Upper lobe of left lung (tissue), 6 donors: Measurements from ENCODE around the gene SYNJ2BP. TPM values are rescaled to one million over a fixed set of nuclear protein-coding genes. Genes with fewer than 3 reads are reported as not detected.

Experiments used
- ATAC-seq, 2 donors: fragments of 200-7000 bp; cut with Tn5 transposase; one replicate each; pipeline ENCODE4 v1.9.1; 2022; ENCODE audit warnings: mild to moderate bottlenecking in 2 of 2, moderate library complexity in 2 of 2; ENCODE audit not compliant: low FRiP score in 2 of 2
- DNase-seq, 2 donors: peaks; one replicate each; pipeline ENCODE4 v3.0.0-alpha.2; 2019 to 2020
- H3K27ac ChIP-seq, 4 donors: fragments of 200-600 bp; sonication (generic); one replicate each; pipeline ENCODE4 v1.5.1; 2016 to 2019
- H3K27me3 ChIP-seq, 4 donors: fragments of 200-600 bp; sonication (generic); one replicate each; pipeline ENCODE4 v1.5.1; 2017 to 2019
- H3K36me3 ChIP-seq, 4 donors: fragments of 200-600 bp; sonication (generic); one replicate each; pipeline ENCODE4 v1.5.1; 2016 to 2019
- H3K4me1 ChIP-seq, 4 donors: fragments of 200-600 bp; sonication (generic); one replicate each; pipeline ENCODE4 v1.5.1; 2018 to 2019
- H3K4me3 ChIP-seq, 4 donors: fragments of 200-600 bp; sonication (generic); one replicate each; pipeline ENCODE4 v1.5.1; 2017 to 2019; ENCODE audit warnings: mild to moderate bottlenecking in 2 of 4, moderate library complexity in 1 of 4
- H3K9me3 ChIP-seq, 4 donors: fragments of 200-600 bp; sonication (generic); one replicate each; pipeline ENCODE4 v1.5.1; 2018 to 2019
- CTCF ChIP-seq, 6 experiments: fragments of 450-650 bp in 4 of 6; fragments of 200-600 bp in 2 of 6; sonication (generic) in 2 of 6; IDR thresholded peaks; one replicate each; pipeline ENCODE4 v1.5.1; 2016 to 2019; ENCODE audit warnings: antibody characterized with exemption in 6 of 6
- EP300 ChIP-seq, 4 donors: sonication (generic); formaldehyde crosslinking; IDR thresholded peaks; one replicate each; pipeline ENCODE4 v1.5.1; 2017; ENCODE audit warnings: antibody characterized with exemption in 4 of 4, control low read depth in 2 of 4
- POLR2A ChIP-seq, 4 donors: fragments of 450-650 bp; IDR thresholded peaks; one replicate each; pipeline ENCODE4 v1.5.1; 2016 to 2017; ENCODE audit warnings: antibody characterized with exemption in 4 of 4, mild to moderate bottlenecking in 2 of 4
- POLR2AphosphoS5 ChIP-seq, 2 donors: sonication (generic); formaldehyde crosslinking; IDR thresholded peaks; one replicate each; pipeline ENCODE4 v1.5.1; 2017; ENCODE audit warnings: antibody characterized with exemption in 2 of 2
- WGBS, 2 donors: methylation state at CpG; one replicate each; pipeline ENCODE4 v1.1.5; 2017 to 2018; 5-methylcytosine and 5-hydroxymethylcytosine counted together
- total RNA-seq, 6 donors: library from RNA; depleted of rRNA in 4 of 6; stranded (reverse); fragments of >200 nt in 4 of 6; gene quantifications; one replicate each; pipeline versions ENCODE4 v1.1.0 to v1.2.1, GENCODE V29; 2016 to 2021
- donor health status: DM: no; HTN: no; CAD: no; lungs with moderate emphysema.
- donor health status: DM: no; HTN: yes; CAD: no; lungs with severe emphysema.

The SYNJ2BP gene
- total RNA-seq, 6 donors from 2014 or later: 9.4 to 29.7 (median 22.8) TPM

- Histone ChIP-seq H3K27ac (no peak overlapping the region), H3K4me1 (peaks cover 0 to 8% (median 0%) of the 10 kb centered on the region in 4 donors), H3K9me3 (no peaks in the 10 kb centered on the region), H3K27me3 (no peaks in the 10 kb centered on the region), H3K4me3 (no peak overlapping the region), H3K36me3 (peaks cover 0 to 7% (median 3%) of the 10 kb centered on the region in 4 donors)
- ATAC-seq: no peak
- DNase-seq: no peak
- 87 to 96% methylated on average over 4 of the region's 4 CpGs for WGBS, 2 donors
- TF ChIP-seq POLR2A (IDR thresholded peaks at IDR 0.05) (no peak), EP300 (IDR thresholded peaks at IDR 0.05) (no peak), CTCF (IDR thresholded peaks at IDR 0.05) (no peak), POLR2AphosphoS5 (IDR thresholded peaks at IDR 0.05) (no peak)
Observed at GRCh38 chr14:70401643-70402042, 15.2 kb downstream of the SYNJ2BP start.

GRCh38 chr14:70398706-70399431 lies 18.0 kb downstream of the SYNJ2BP start:
- 89 to 97% methylated on average over 12 to 16 of the region's 23 CpGs for WGBS, 2 donors
- TF ChIP-seq POLR2AphosphoS5 (IDR thresholded peaks at IDR 0.05) (no peak), CTCF (IDR thresholded peaks at IDR 0.05) (no peak), EP300 (IDR thresholded peaks at IDR 0.05) (no peak), POLR2A (IDR thresholded peaks at IDR 0.05) (no peak)
- no peaks in the 10 kb centered on the region for H3K27me3 ChIP-seq
- peaks cover 0 to 7% (median 0%) of the 10 kb centered on the region in 4 donors for H3K4me1 ChIP-seq
- peak in 1 of 2 donors; percentile 72 for DNase-seq
- H3K27ac ChIP-seq: no peak overlapping the region
- no peaks in the 10 kb centered on the region for H3K9me3 ChIP-seq
- ATAC-seq: peak in 1 of 2 donors; percentile 56
- no peak overlapping the region for H3K4me3 ChIP-seq
- H3K36me3 ChIP-seq: peaks cover 0 to 7% (median 3%) of the 10 kb centered on the region in 4 donors

GRCh38 chr14:70398280-70398679 lies 18.6 kb downstream of the SYNJ2BP start:
- no peak overlapping the region for H3K27ac ChIP-seq
- no peaks in the 10 kb centered on the region for H3K9me3 ChIP-seq
- H3K36me3 ChIP-seq: peaks cover 0 to 7% (median 3%) of the 10 kb centered on the region in 4 donors
- ATAC-seq (peak in 1 of 2 donors; percentile 56), DNase-seq (peak in 1 of 2 donors; percentile 32)
- peaks cover 0 to under 1% (median 0%) of the 10 kb centered on the region in 4 donors for H3K4me1 ChIP-seq
- WGBS, 2 donors: 100% methylated on average over 2 of the region's 2 CpGs; no CpG with 5 or more reads in 1 of the 2 donors
- TF ChIP-seq POLR2AphosphoS5 (IDR thresholded peaks at IDR 0.05) (no peak), CTCF (IDR thresholded peaks at IDR 0.05) (no peak), EP300 (IDR thresholded peaks at IDR 0.05) (no peak), POLR2A (IDR thresholded peaks at IDR 0.05) (no peak)
- H3K4me3 ChIP-seq: no peak overlapping the region
- no peaks in the 10 kb centered on the region for H3K27me3 ChIP-seq

- no peak overlapping the region for H3K4me3 ChIP-seq
- H3K27me3 ChIP-seq: no peaks in the 10 kb centered on the region
- peaks cover 0 to 7% (median 3%) of the 10 kb centered on the region in 4 donors for H3K36me3 ChIP-seq
- DNase-seq (no peak), ATAC-seq (peak in 1 of 2 donors; percentile 34)
- WGBS, 2 donors: 97% methylated on average over 2 of the region's 2 CpGs
- no peak for TF ChIP-seq CTCF (IDR thresholded peaks at IDR 0.05)
- H3K4me1 ChIP-seq: no peaks in the 10 kb centered on the region
- no peak overlapping the region for H3K27ac ChIP-seq
- H3K9me3 ChIP-seq: no peaks in the 10 kb centered on the region
Observed at GRCh38 chr14:70397746-70398145, 19.1 kb downstream of the SYNJ2BP start.
